ENCODE data around the gene UNC5B.

GRCh38 chr10:71266147-71266917 lies 54.0 kb downstream of the UNC5B start:
- TF ChIP-seq CTCF (IDR thresholded peaks at IDR 0.05) (no peak), POLR2A (IDR thresholded peaks at IDR 0.05) (no peak)
